HG03196 (cell line): ENCODE measurements around the gene ACVR1.

Source experiments
- ATAC-seq: cut with Tn5 transposase; IDR thresholded peaks from one replicate; pipeline ENCODE4 v1.9.1; 2021; ENCODE audit not compliant: unreplicated experiment

Gene ACVR1

DNA sequence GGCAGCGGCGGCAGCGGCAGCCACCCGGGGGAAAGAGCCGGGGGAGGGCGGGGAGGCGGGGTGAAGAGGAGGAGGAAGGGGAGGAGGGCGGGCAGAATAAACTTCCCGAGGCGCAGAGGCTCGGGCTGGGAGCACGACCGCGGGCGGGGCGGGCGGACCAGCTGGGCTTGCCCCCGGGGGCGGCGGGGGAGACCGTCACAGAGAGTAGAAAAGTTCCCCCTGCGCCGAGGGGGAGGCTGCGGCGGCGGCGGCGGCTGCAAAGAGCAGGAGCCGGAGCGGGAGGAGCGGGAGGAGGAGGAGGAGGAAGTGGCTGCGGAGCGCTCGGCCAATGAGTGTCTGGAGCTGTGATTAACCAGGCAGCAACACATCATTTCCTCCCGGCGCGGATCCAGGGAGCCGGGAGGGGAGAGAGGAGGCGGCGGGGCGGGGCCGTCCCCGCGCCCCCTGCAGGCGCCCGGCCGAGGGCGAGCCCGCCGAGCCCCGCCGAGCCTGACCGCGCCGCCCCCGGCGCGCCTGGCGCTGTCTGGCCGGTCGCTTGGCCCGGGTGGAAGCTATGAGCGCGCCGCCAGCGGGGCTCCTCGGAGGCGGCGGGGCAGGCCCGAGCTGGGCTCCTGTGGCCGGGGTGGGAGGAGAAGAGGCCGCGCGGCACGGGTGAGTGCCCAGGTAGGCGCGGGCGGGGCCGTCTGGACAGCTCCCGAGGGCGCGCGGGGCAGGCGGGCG lies at the start of gene ACVR1:
ACVR1 (minus strand) TSS at position 265 of the 720 bp plus-strand sequence. CDS start 76,837 bp downstream, outside the sequence.
- peak; percentile 93 for ATAC-seq

DNA sequence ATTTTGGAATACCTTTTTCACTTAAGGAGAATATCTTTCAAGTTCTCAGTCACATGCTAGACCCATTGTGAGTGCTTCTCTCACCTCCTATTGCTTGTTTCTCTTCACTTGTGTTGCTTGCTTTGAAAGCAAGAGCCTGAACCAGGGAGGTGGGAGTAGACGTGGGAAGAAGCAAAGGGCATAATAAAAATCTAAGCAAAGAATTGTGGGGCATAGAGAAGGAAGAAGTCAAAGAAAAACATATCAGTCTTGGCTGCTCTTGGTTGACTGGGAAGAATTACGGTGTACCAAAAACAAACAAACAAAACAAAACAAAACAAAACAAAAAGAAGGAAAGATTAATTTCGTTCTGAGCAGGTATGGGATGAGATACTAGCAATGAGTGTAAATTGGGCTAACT lies 48.9 kb upstream of the ACVR1 start:
- ATAC-seq, result no peak

GRCh38 chr2:157923598-157924217 lies 47.6 kb upstream of the ACVR1 start:
- no peak for ATAC-seq

DNA sequence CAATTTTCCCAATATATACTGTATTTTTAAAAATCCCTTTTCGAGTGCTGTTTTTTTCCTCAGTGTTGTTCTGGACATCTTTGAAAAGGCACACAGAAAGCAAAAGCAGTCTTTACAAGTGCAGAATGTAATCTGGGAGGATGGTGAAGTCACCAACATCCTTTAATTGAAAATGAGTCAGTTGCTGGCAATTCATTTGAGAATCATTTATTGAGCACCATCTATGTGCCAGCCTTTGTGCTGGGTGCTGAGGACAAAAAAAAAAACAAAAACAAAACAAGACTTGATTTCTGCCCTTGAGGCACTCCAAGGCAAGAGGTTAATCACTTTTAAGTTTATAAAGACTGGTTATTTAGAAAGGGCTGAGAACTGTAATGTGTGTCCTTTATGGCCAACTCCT lies 46.7 kb upstream of the ACVR1 start:
- no peak for ATAC-seq

GRCh38 chr2:157922336-157922735 lies 46.2 kb upstream of the ACVR1 start:
- ATAC-seq, result no peak

- ATAC-seq, result no peak
These were observed 44.6 kb upstream of the ACVR1 start for GRCh38 chr2:157920736-157921135.

GRCh38 chr2:157919181-157919580 lies 43.1 kb upstream of the ACVR1 start:
- ATAC-seq, result no peak

GRCh38 chr2:157918319-157918718 lies 42.2 kb upstream of the ACVR1 start:
- ATAC-seq, result no peak

DNA sequence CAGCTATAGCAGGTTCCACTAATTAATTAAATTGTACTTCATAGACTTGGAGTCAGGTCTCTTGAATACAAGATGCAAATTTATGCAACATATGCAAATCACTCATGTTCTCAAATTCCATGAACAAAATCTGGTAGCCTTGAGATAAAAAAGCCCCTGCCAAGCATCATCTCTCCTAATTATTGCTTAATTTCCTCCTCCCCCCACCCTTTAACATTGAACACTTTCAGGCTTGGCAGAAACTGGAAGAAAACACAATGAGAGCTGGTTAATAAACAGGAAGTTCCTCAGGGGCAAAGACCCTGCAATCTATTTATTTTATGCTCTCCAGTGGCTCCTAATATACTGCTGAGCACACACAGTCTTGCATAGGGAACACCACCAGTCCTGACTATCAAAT lies 35.6 kb upstream of the ACVR1 start:
- no peak for ATAC-seq

DNA sequence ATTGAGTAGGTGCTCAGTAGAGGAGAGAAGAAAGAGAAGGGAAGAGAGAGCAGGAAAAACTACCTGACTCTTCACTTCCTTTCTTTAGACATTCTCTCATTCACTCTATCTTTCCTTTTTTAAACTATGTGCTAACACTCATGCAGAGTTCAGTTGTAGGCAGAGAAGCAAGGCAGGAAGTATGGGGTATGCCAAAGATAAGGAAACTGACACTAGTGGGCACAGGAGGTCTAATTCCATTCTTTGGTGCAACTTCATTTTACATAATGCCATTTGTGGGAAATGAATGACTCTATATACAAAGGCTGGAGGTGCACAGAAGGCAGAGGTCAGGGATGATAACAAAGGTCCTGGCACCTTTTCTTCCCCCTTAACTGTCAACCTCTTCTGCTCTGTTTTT lies 35.1 kb upstream of the ACVR1 start:
- no peak for ATAC-seq

GRCh38 chr2:157905092-157905491 lies 29.0 kb upstream of the ACVR1 start:
- ATAC-seq, result no peak

DNA sequence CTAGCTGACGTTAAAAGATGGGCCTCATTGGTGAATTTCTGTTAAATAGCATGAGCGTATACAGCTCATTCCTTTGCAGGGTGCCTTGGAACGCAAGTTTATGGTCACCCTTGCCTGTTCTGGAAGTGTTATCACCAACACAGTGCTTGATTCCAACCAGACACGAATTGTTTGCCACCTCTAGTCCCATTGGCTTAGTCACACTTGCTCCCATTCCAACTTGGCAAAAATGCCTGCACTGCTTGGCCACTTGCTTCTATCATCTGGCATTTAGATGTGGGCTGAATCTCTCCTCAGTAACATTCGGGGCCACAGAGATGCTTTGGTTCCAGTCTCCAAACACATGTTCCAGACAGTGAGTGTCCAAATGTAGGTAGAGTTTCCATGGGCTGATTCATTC lies 27.5 kb upstream of the ACVR1 start:
- no peak for ATAC-seq

DNA sequence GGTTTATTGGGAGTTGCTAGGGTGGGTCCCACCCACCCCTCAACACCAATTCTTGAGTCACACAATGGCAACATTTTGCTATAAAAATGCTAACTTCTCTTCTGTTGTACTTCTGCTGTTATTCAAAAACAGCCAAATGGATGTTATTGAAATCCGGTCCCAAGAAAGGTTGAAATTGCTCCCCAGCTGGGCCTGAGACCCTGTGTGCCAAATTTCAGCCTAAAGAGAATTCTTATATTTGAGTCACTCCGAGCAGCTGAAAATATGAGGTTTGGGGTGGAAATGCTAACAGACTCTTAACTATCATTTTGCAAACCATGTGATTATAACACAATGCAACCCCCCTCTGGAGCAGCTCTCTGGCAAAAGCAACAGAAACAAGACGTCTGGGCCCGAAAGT lies 27.0 kb upstream of the ACVR1 start:
- no peak for ATAC-seq

DNA sequence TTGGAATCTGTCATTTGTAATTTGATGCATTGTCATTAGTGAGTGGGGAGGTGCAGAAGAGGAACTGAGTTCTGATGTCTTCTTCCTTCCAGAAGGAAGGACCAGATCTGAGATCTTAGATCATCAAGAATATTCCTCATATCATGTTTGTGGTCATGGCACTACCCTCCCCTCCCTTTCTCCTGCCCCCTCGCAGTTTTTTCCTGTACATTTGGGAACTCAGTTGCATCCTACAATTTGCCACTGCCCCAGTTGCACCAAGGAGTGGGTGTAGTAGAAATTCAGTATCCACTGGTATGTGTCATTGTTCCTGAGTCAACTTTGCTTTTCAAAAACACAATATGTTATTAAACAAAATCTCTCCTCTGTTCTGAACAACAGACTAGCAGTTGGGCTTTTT lies 26.6 kb upstream of the ACVR1 start:
- no peak for ATAC-seq

GRCh38 chr2:157901325-157901724 lies 25.2 kb upstream of the ACVR1 start:
- no peak for ATAC-seq

DNA sequence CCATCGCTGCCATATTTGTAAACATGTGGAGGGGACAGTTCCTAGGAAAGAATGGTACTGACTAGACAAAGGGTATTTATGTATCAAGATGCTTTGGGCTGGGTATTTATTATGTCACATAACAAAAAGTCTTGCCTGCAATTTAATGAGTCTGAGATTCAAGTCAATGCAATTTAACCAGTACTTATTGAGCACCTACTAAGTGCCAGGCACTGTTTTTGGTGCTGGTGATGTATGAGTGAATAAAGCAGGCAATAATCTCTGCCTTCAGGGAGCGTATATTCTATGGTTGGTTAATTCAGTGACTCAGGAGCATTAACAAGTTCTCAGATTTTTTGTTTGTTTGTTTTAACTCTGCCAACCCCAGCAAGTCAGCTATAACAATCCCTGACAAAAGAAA lies 24.6 kb upstream of the ACVR1 start:
- ATAC-seq, result no peak

- no peak for ATAC-seq
These were observed 24.1 kb upstream of the ACVR1 start for GRCh38 chr2:157900203-157900602.

DNA sequence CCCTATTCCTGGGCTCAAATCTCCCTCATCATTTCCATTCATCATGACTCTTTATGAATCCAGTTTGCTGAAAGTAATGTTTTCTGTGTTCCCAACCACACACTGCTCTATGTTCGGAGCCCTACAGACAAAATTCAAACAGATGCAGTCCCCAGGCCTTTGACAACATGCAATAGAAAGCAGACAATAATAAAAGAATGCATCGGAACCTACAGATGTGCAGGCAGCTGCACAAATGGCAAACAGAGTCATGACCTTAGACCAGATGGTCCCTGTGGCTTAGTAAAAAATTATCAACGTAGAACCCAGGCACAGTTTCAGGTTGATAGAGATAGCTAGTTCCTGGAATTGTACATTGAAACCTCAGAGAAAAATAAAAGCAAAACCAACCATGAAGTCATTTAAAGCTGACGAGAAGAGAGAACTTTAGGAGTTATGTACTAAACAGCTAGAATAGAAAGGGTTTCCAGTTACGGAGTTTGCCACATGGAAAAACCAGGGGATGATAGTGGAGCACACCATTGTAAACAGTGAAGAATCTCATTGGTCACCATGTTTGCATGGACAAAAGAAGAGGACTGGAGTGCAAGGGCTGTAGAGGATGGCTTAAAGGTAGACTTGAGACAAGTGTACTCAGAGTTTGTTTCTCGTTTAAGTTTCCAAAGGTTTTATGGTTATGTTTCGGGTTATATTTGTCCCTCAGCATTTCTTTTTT lies 23.2 kb upstream of the ACVR1 start:
- peak; percentile 81 for ATAC-seq

DNA sequence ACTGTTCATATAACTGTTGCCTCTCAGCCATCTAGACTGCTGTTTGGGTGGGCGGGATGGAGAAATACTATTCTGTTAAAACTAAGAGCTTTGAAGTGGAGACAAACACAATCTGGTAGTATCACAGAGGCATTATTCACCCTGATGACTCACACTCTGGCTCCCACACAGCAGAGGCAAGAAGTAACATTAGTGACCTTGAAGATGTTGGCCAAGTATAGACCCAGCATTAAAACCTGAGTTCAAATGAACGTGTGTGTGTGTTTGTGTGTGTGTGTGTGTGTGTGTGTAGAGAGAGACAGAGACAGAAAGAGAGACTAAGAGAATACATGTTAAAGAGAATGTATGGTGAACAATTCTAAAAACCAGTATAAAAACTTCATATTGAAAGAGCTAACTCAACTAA lies 22.5 kb upstream of the ACVR1 start:
- no peak for ATAC-seq

- ATAC-seq, result peak; percentile 41
These were observed 21.2 kb upstream of the ACVR1 start for GRCh38 chr2:157897106-157897971.

GRCh38 chr2:157895531-157895930 lies 19.4 kb upstream of the ACVR1 start:
- ATAC-seq, result no peak
